HG03097 (cell line): ENCODE results near the gene ICE1.
"Not testable (repeated sequence)": the region's sequence is repeated elsewhere in the genome, so short reads cannot be mapped to it uniquely, and the experiment has no call there.

Source experiments
- ATAC-seq: cut with Tn5 transposase; IDR thresholded peaks from one replicate; pipeline ENCODE4 v1.9.1; 2021; ENCODE audit not compliant: unreplicated experiment, low FRiP score

The ICE1 gene

GRCh38 chr5:5437227-5438172 is 15.0 kb downstream of the ICE1 start:
- no peak for ATAC-seq

GRCh38 chr5:5451863-5452262 is 29.4 kb downstream of the ICE1 start:
- ATAC-seq: no peak

GRCh38 chr5:5453131-5453530 is 30.7 kb downstream of the ICE1 start:
- ATAC-seq: no peak

GRCh38 chr5:5454391-5454790 is 31.9 kb downstream of the ICE1 start:
- ATAC-seq: no peak

GRCh38 chr5:5456858-5457257 is 34.4 kb downstream of the ICE1 start:
- ATAC-seq: no peak

- ATAC-seq: no peak
Observed at GRCh38 chr5:5460311-5460710, 37.8 kb downstream of the ICE1 start.

- no peak for ATAC-seq
Observed at GRCh38 chr5:5461012-5461411, 38.5 kb downstream of the ICE1 start.

GRCh38 chr5:5464036-5464715 is 41.7 kb downstream of the ICE1 start:
- no peak for ATAC-seq

GRCh38 chr5:5466227-5466626 is 43.8 kb downstream of the ICE1 start:
- no peak for ATAC-seq

- no peak for ATAC-seq
Observed at GRCh38 chr5:5467737-5468136, 45.3 kb downstream of the ICE1 start.

GRCh38 chr5:5470933-5471332 is 48.5 kb downstream of the ICE1 start:
- no peak for ATAC-seq

GRCh38 chr5:5473226-5473625 is 50.7 kb downstream of the ICE1 start:
- no peak for ATAC-seq

GRCh38 chr5:5474961-5475360 is 52.5 kb downstream of the ICE1 start:
- no peak for ATAC-seq

- ATAC-seq: no peak
Observed at GRCh38 chr5:5475975-5476374, 53.5 kb downstream of the ICE1 start.

GRCh38 chr5:5479578-5479977 is 57.1 kb downstream of the ICE1 start:
- ATAC-seq: not testable (repeated sequence)

- no peak for ATAC-seq
Observed at GRCh38 chr5:5480481-5481111, 58.1 kb downstream of the ICE1 start.

GRCh38 chr5:5481206-5481605 is 58.7 kb downstream of the ICE1 start:
- ATAC-seq: no peak

GRCh38 chr5:5481633-5482032 is 59.2 kb downstream of the ICE1 start:
- ATAC-seq: no peak

GRCh38 chr5:5483350-5483749 is 60.9 kb downstream of the ICE1 start:
- no peak for ATAC-seq

- no peak for ATAC-seq
Observed at GRCh38 chr5:5483880-5484598, 61.6 kb downstream of the ICE1 start.

- ATAC-seq: no peak
Observed at GRCh38 chr5:5486122-5486521, 63.6 kb downstream of the ICE1 start.
